Endometrium (tissue), 2 donors: ENCODE measurements around the gene BRD2.
A peak's percentile ranks its signal among the peaks of the same experiment; 100 is the strongest.

Experiments
- FAIRE-seq: peaks from 2 replicates; lab custom pipeline; 2012; peaks lifted over from hg19 to GRCh38; lab: Jason Lieb, UNC
- donor health status: control.
- donor health status: control.

BRD2 gene

GRCh38 chr6:32972353-32973143, 4.2 kb downstream of the BRD2 start:
- FAIRE-seq = no peak

DNA sequence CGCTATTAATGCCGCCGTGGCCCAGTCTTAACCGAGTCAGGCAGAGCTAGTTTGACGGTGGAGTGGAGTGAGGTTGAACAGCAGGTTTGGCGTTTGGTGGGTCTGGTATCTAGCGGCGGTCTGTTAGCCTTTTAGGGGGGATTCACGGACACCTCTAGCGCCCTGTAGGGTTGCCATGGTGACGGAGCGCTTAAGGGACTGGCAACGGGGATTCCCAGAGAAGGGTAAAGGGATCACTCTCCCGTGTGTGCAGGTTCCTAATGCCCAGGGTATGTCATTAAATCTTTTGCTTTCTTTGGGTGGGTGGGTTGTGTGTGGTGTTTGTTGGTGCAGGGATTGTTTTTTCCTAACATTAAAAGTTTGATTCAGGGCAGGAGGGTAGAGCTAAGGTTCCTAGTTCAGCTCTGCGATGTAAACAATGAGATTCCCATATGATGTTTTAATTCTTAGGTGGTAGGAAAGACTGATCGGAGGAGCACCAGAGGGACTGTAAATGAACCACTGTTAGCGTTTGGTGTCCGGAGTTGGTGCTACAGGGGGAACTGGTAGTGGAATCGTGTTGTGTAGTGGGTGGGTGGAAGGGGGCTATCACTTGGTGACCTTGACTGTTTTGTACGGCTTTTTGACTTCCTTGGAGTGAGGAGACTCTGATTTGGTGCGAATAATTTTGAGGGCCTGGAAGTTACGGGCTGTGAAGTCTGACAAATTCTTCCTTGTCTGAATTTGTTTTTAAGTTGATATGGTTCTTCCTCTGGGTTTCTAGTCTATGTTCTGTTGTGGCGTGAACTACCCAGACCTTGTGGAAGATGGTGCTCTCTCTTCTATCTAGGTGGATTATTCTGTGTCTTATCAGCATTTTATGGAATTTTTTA, 5.0 kb downstream of the BRD2 start:
- no peak for FAIRE-seq

DNA sequence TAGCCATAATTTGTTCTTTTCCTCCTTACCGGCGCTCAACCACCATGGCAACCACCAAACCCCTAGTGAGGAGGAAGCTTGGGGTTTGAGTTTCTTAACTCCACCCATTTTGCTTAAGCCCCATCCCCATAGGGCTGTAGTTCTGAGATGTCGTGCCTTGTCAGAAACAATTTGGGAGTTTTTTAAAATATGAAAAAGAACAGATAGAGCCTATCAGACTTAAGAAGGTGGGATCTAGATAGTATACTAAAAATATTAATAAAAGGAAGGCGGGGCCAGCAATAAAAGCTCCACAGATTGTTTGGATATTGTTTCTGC, 5.6 kb downstream of the BRD2 start:
- FAIRE-seq = no peak

DNA sequence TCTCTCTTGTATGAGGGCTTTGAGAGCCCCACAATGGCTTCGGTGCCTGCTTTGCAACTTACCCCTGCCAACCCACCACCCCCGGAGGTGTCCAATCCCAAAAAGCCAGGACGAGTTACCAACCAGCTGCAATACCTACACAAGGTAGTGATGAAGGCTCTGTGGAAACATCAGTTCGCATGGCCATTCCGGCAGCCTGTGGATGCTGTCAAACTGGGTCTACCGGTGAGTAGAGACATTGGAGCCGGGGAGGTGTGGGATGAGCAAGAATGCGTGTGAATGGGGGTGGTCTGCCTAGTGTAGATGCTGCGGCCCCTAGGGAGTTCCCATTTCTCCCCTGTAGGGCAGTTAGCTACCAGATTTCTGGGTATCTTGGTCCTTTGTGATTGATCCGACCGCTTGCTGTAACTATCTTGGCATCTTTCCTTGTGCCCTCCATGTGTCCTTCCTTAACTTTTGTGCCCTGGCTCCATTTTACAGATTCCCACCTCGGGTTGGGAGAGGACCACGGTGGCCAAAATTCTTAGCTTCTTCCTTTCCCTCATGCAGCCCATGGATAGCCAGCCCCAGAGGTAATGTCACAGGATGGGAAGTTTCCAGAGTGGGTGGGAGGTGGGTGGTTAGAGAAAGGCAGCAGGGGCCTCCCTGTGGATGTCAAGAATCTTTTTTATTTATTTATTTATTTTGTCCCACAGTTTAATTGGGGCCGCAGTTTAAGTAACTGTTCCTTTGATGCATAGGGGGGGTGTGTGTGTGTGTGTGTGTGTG, 6.3 kb downstream of the BRD2 start:
- FAIRE-seq = no peak

GRCh38 chr6:32975886-32976285, 7.5 kb downstream of the BRD2 start:
- FAIRE-seq = no peak

GRCh38 chr6:32976334-32977069, 8.1 kb downstream of the BRD2 start:
- no peak for FAIRE-seq

- no peak for FAIRE-seq
These were observed 9.0 kb downstream of the BRD2 start for GRCh38 chr6:32977272-32977952.

- FAIRE-seq = no peak
These were observed 9.5 kb downstream of the BRD2 start for GRCh38 chr6:32977953-32978324.

DNA sequence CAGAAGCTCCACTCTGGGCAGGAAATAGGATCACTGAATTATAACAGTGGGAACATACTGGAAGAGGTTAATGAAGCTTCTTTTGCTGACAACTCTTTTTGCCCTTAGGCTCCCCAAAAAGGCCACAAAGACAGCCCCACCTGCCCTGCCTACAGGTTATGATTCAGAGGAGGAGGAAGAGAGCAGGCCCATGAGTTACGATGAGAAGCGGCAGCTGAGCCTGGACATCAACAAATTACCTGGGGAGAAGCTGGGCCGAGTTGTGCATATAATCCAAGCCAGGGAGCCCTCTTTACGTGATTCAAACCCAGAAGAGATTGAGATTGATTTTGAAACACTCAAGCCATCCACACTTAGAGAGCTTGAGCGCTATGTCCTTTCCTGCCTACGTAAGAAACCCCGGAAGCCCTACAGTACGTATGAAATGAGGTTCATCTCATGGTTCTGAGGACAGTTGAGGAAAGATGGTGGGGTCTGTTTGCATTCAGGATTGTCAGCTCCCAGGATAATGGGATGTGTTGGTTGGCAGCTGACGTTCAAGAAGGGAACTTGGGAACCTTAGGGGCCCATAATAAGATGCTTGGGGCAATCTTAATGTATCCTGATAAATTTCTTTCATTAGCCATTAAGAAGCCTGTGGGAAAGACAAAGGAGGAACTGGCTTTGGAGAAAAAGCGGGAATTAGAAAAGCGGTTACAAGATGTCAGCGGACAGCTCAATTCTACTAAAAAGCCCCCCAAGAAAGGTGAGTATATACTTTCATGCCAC, 11.5 kb downstream of the BRD2 start:
- FAIRE-seq = no peak

DNA sequence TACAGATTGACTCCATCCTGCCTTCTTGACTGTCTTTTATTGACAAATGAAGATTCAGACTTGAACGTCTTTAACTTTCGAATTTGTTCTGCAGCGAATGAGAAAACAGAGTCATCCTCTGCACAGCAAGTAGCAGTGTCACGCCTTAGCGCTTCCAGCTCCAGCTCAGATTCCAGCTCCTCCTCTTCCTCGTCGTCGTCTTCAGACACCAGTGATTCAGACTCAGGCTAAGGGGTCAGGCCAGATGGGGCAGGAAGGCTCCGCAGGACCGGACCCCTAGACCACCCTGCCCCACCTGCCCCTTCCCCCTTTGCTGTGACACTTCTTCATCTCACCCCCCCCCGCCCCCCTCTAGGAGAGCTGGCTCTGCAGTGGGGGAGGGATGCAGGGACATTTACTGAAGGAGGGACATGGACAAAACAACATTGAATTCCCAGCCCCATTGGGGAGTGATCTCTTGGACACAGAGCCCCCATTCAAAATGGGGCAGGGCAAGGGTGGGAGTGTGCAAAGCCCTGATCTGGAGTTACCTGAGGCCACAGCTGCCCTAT, 12.2 kb downstream of the BRD2 start:
- no peak for FAIRE-seq

GRCh38 chr6:32982084-32982701, 13.8 kb downstream of the BRD2 start:
- FAIRE-seq = no peak

- FAIRE-seq = no peak
These were observed 14.5 kb downstream of the BRD2 start for GRCh38 chr6:32982702-32983492.

DNA sequence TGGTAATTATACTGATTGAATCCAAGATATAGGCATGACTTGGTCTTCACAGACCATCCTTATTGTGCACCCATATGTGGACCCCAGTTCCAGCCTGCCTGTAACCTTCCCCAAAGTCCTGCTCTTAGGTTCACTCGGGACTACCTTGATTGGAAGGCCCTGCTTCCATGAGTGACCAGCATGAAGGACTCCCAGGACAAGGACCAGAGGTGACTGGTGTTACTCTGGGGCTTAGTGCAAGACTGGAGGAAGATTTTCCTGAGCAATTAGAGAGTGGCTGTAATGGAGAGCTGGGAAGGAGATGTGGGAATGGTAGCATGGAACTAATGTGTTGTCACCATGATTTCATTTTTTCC, 15.1 kb downstream of the BRD2 start:
- no peak for FAIRE-seq

DNA sequence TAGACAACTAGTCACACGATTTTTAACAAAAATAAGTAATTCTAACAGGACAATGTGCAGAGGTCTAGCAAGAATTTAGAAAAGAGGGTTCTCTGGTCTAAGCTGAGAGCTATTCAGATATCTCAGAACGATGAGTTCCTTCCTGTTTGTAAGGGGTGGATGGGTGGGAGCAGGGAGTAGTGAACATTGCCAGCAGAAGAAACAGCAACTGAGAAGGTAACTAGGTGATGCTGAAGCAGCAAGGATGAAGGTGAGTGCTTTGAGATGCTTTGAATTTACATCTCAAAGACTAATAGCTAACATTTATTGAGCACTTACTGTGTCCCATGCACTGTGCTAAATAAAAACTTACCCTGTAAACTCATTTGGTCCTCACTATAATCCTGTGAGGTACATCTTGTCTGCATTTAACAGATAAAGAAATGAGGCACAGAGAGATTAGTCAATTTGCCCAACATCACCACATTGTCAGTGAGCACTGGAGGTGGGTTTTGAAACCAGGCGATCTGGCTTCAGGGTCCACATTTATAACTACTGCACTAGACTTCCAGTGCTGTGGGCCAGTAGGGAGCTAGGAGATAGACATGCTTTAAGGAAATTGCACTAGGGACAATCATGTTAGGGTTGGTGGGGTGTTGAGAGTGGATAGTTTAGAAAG, 15.7 kb downstream of the BRD2 start:
- no peak for FAIRE-seq

GRCh38 chr6:32984622-32985389, 16.4 kb downstream of the BRD2 start:
- peak; percentile 18 for FAIRE-seq

- FAIRE-seq = no peak
These were observed 21.0 kb downstream of the BRD2 start for GRCh38 chr6:32989368-32989767.

DNA sequence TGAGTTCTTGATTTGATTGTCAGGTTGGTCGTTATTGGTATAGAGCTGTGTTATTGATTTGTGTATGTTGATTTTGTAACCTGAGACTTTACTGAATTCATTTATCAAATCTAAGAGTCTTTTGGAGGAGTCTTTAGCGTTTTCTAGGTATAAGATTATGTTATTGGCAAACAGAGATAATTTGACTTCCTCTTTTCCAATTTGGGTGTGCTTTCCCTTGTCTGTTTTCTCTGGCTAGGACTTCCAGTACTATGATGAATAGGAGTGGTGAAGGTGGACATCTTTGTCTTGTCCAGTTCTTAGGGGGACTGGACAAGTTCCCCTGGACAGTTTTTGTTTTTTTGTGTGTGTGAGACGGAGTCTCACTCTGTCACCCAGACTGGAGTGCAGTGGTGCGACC, 23.6 kb downstream of the BRD2 start:
- FAIRE-seq = no peak
